Lower leg skin (tissue), 4 donors: ENCODE measurements around the gene DIP2C. TPM values are rescaled to one million over a fixed set of nuclear protein-coding genes. Genes with fewer than 3 reads are reported as not detected.

Experiments used
- DNase-seq, 2 donors: peaks; one replicate each; pipeline ENCODE4 v3.0.0-alpha.2; 2019; ENCODE audit warnings: low spot score in 2 of 2
- H3K4me3 ChIP-seq: fragments of 200-600 bp; sonication (generic); 2 replicates; pipeline ENCODE4 v1.5.1; 2017; ENCODE audit warnings: mild to moderate bottlenecking, low read depth; ENCODE audit not compliant: poor library complexity, severe bottlenecking
- CTCF ChIP-seq, 3 donors: fragments of 450-650 bp; IDR thresholded peaks; one replicate each; pipeline ENCODE4 v1.5.1; 2016; ENCODE audit warnings: antibody characterized with exemption in 3 of 3, mild to moderate bottlenecking in 3 of 3, moderate library complexity in 2 of 3
- POLR2A ChIP-seq, 2 donors: fragments of 450-650 bp; IDR thresholded peaks; one replicate each; pipeline ENCODE4 v1.6.1; 2016 to 2017; ENCODE audit warnings: antibody characterized with exemption in 2 of 2, mild to moderate bottlenecking in 1 of 2, moderate library complexity in 1 of 2
- WGBS, 2 donors: methylation state at CpG; one replicate each; pipeline ENCODE4 v1.1.5; 2018; 5-methylcytosine and 5-hydroxymethylcytosine counted together
- intact Hi-C: fragments of 100-400 bp; cut with DNase I; formaldehyde crosslinking; loops from one replicate; pipeline ENCODE4 v1.15.0; 2023; ENCODE audit warnings: low total_unique reads
- total RNA-seq, 4 donors: library from RNA; depleted of rRNA; stranded (reverse); fragments of >200 nt; gene quantifications; one replicate each; pipeline ENCODE4 v1.1.0, GENCODE V29; 2016

The DIP2C gene
- total RNA-seq, 4 donors from 2014 or later: 6.2 to 14.7 (median 10.6) TPM

- no peak for DNase-seq
- no peak overlapping the region for H3K4me3 ChIP-seq
- intact Hi-C loops: no loop called here
- 88 to 90% methylated on average over 26 to 27 of the region's 27 CpGs for WGBS, 2 donors
- TF ChIP-seq POLR2A (IDR thresholded peaks at IDR 0.05) (no peak), CTCF (IDR thresholded peaks at IDR 0.05) (no peak)
Measured at GRCh38 chr10:529468-530230, 159.8 kb downstream of the DIP2C start.

GRCh38 chr10:528173-529165, 161.0 kb downstream of the DIP2C start:
- 90% methylated on average over 37 of the region's 37 CpGs for WGBS, 2 donors
- TF ChIP-seq CTCF (IDR thresholded peaks at IDR 0.05): no peak
- no peak for TF ChIP-seq POLR2A (IDR thresholded peaks at IDR 0.05)
- intact Hi-C loops: no loop called here
- DNase-seq: no peak
- no peak overlapping the region for H3K4me3 ChIP-seq

- WGBS, 2 donors: 71 to 77% methylated on average over 1 of the region's 1 CpG
- intact Hi-C loops: no loop called here
- H3K4me3 ChIP-seq: no peak overlapping the region
- TF ChIP-seq CTCF (IDR thresholded peaks at IDR 0.05): no peak
- no peak for DNase-seq
Measured at GRCh38 chr10:527416-527815, 162.1 kb downstream of the DIP2C start.

- 92 to 96% methylated on average over 20 to 21 of the region's 21 CpGs for WGBS, 2 donors
- intact Hi-C loops: no loop called here
- no peak for DNase-seq
- no peak overlapping the region for H3K4me3 ChIP-seq
- no peak for TF ChIP-seq POLR2A (IDR thresholded peaks at IDR 0.05)
- TF ChIP-seq CTCF (IDR thresholded peaks at IDR 0.05): no peak
Measured at GRCh38 chr10:526651-527312, 162.7 kb downstream of the DIP2C start.

GRCh38 chr10:525565-526315, 163.7 kb downstream of the DIP2C start:
- WGBS, 2 donors: 85 to 90% methylated on average over 17 of the region's 17 CpGs
- TF ChIP-seq CTCF (IDR thresholded peaks at IDR 0.05): no peak
- no peak for TF ChIP-seq POLR2A (IDR thresholded peaks at IDR 0.05)
- intact Hi-C loops: no loop called here
- H3K4me3 ChIP-seq: no peak overlapping the region
- DNase-seq: no peak
